ENCODE results near the gene TLCD3A. TPM values are rescaled to one million over a fixed set of nuclear protein-coding genes. Genes with fewer than 3 reads are reported as not detected.

TLCD3A gene
- total and polyA plus RNA-seq, 2 donors (not counting 3 experiments of a cell fraction or from before 2014, with no cell fraction given), result 36.6 to 54.1 TPM

- dilution Hi-C loops (cut with MboI; ENCODE audit: extremely low pct_ligation_motif_present, low sequenced_read_pairs), result no loop called here
- no peaks in the 10 kb centered on the region for H3K27me3 ChIP-seq (ENCODE audit: control insufficient read depth in 2 of 2, insufficient read depth in 2 of 2, low read length in 2 of 2)
- DNase-seq (ENCODE audit: low read depth, low spot score) (peak; percentile 40), FAIRE-seq (peak; percentile 21)
- no peak overlapping the region for H2AFZ ChIP-seq (ENCODE audit: low read depth, low read length)
- peaks cover 13% of the 10 kb centered on the region for H3K4me1 ChIP-seq (ENCODE audit: control insufficient read depth, extremely low read depth, insufficient read depth, low read length)
- no peak overlapping the region for H3K27ac ChIP-seq (ENCODE audit: insufficient read depth, low read depth, low read length)
- peaks cover 3% of the 10 kb centered on the region for H4K20me1 ChIP-seq (replicated peaks; ENCODE audit: control insufficient read depth, extremely low read depth, insufficient read depth, low read length)
- H3K4me3 ChIP-seq (replicated peaks in 1 of 3; ENCODE audit: insufficient read depth in 1 of 3, low read depth in 1 of 3, low read length in 3 of 3), result no peak overlapping the region
- H3K4me2 ChIP-seq (ENCODE audit: insufficient read depth, low read length), result no peak overlapping the region
- no peaks in the 10 kb centered on the region for H3K9me1 ChIP-seq (replicated peaks; ENCODE audit: control insufficient read depth, extremely low read depth, insufficient read depth, low read length)
- CTCF ChIA-PET, result interaction anchor here (0.6 to 16.0 kb wide), 75 partner anchors 8 to 555 kb away, joined by 3 to 762 read pairs (median 4); partner anchors contain the start of genes GLOD4, MRM3, RFLNB and TIMM22
- H3K9me3 ChIP-seq (replicated peaks; ENCODE audit: control insufficient read depth, insufficient read depth, low read length), result no peaks in the 10 kb centered on the region
- H3K79me2 ChIP-seq (ENCODE audit: control insufficient read depth, insufficient read depth, low read length), result peaks cover 11% of the 10 kb centered on the region
- no peak for TF ChIP-seq POLR2A (IDR thresholded peaks at IDR 0.05; ENCODE audit: low read depth, low read length)
- TF ChIP-seq MYC (IDR thresholded peaks at IDR 0.05; ENCODE audit: low read depth, low read length), result no peak
- peak; percentile 19 to 23 for TF ChIP-seq CTCF (IDR thresholded peaks at IDR 0.05; ENCODE audit: extremely low read depth in 1 of 2, insufficient read depth in 1 of 2, low read depth in 1 of 2, low read length in 2 of 2)
- TF ChIP-seq POLR2AphosphoS5 (IDR thresholded peaks at IDR 0.05; ENCODE audit: insufficient read depth, low read depth, low read length), result no peak
- H3K36me3 ChIP-seq (ENCODE audit: control insufficient read depth in 2 of 2, extremely low read depth in 1 of 2, insufficient read depth in 2 of 2, low read length in 2 of 2), result peaks cover 2 to 7% of the 10 kb centered on the region in 2 experiments
- H3K9ac ChIP-seq (replicated peaks; ENCODE audit: extremely low read depth, insufficient read depth, low read length), result no peak overlapping the region
- intact Hi-C loops (cut with micrococcal nuclease), result loop anchor here (1.0 to 5.0 kb wide), 2 partner anchors 288 to 553 kb away; no protein-coding TSS in a partner anchor
- POLR2A ChIA-PET, result interaction anchor here (0.7 to 0.9 kb wide), 2 partner anchors 14 to 288 kb away, joined by 3 to 4 read pairs; no protein-coding TSS in a partner anchor
- BruUV-seq (replicated peaks), result no TSS peak
Measured at GRCh38 chr17:700504-701094, 31.8 kb upstream of the TLCD3A start.

Data from endothelial cell of umbilical vein (primary cell).